ENCODE results near the gene RBMS1. TPM values are rescaled to one million over a fixed set of nuclear protein-coding genes. Genes with fewer than 3 reads are reported as not detected.

RBMS1 gene
- total and polyA plus RNA-seq, 4 donors = 7.9 to 23.5 (median 15.5) TPM

- Histone ChIP-seq H3K36me3 (ENCODE audit: control insufficient read depth in 4 of 4, insufficient read depth in 3 of 4, low read depth in 1 of 4, low read length in 3 of 4) (no peaks in the 10 kb centered on the region), H3K4me1 (ENCODE audit: control insufficient read depth in 4 of 4, insufficient read depth in 4 of 4, low read length in 3 of 4) (peaks cover 0 to 2% (median under 1%) of the 10 kb centered on the region in 4 donors), H3K9ac (ENCODE audit: low read depth in 1 of 2, low read length in 2 of 2) (no peak overlapping the region), H3K27ac (ENCODE audit: low read depth in 1 of 2, low read length in 2 of 2) (no peak overlapping the region), H3K4me3 (ENCODE audit: low read depth in 1 of 3, low read length in 3 of 3) (no peak overlapping the region), H3K27me3 (ENCODE audit: control insufficient read depth in 4 of 4, insufficient read depth in 4 of 4, low read length in 3 of 4) (no peaks in the 10 kb centered on the region), H3K9me3 (ENCODE audit: control insufficient read depth in 4 of 4, low read length in 3 of 4) (no peaks in the 10 kb centered on the region)
- TF ChIP-seq, protein P1, sequence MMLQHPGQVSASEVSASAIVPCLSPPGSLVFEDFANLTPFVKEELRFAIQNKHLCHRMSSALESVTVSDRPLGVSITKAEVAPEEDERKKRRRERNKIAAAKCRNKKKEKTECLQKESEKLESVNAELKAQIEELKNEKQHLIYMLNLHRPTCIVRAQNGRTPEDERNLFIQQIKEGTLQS (IDR thresholded peaks at IDR 0.05) = no peak
- TF ChIP-seq TAF1 (conservative IDR thresholded peaks at IDR 0.05) (no peak), NR2F2 (IDR thresholded peaks at IDR 0.05) (no peak), HNF4G (IDR thresholded peaks at IDR 0.05) (no peak), ZBTB33 (IDR thresholded peaks at IDR 0.05) (no peak), REST (IDR thresholded peaks at IDR 0.05) (no peak), FOXA2 (IDR thresholded peaks at IDR 0.05) (no peak), EGR1 (IDR thresholded peaks at IDR 0.05; ENCODE audit: low read depth in 2 of 2) (no peak), SP1 (IDR thresholded peaks at IDR 0.05) (no peak), YY1 (IDR thresholded peaks at IDR 0.05) (no peak), RXRA (IDR thresholded peaks at IDR 0.05) (no peak), FOXA1 (IDR thresholded peaks at IDR 0.05) (no peak), RAD21 (IDR thresholded peaks at IDR 0.05) (no peak), HNF4A (conservative IDR thresholded peaks at IDR 0.05) (no peak), MAX (IDR thresholded peaks at IDR 0.05) (no peak), GABPA (IDR thresholded peaks at IDR 0.05 in 1 of 2, conservative IDR thresholded peaks at IDR 0.05 in 1 of 2) (no peak), JUND (IDR thresholded peaks at IDR 0.05) (no peak)
- TF ChIP-seq, protein P2, sequence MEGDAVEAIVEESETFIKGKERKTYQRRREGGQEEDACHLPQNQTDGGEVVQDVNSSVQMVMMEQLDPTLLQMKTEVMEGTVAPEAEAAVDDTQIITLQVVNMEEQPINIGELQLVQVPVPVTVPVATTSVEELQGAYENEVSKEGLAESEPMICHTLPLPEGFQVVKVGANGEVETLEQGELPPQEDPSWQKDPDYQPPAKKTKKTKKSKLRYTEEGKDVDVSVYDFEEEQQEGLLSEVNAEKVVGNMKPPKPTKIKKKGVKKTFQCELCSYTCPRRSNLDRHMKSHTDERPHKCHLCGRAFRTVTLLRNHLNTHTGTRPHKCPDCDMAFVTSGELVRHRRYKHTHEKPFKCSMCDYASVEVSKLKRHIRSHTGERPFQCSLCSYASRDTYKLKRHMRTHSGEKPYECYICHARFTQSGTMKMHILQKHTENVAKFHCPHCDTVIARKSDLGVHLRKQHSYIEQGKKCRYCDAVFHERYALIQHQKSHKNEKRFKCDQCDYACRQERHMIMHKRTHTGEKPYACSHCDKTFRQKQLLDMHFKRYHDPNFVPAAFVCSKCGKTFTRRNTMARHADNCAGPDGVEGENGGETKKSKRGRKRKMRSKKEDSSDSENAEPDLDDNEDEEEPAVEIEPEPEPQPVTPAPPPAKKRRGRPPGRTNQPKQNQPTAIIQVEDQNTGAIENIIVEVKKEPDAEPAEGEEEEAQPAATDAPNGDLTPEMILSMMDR (IDR thresholded peaks at IDR 0.05; ENCODE audit: low read depth, low read length, missing input control) = no peak
- WGBS = 68% methylated on average over 1 of the region's 1 CpG
- DNase-seq (ENCODE audit: low spot score) = no peak
Measured at GRCh38 chr2:160402501-160402900, 91.1 kb downstream of the RBMS1 start.
